Peyer's patch (tissue), 4 donors: ENCODE results near the gene ABCA13. TPM values are rescaled to one million over a fixed set of nuclear protein-coding genes. Genes with fewer than 3 reads are reported as not detected.

Experiments used
- DNase-seq, 3 donors: peaks; one replicate each; pipeline ENCODE4 v3.0.0-alpha.2; 2017 to 2019
- H3K27ac ChIP-seq, 4 donors: fragments of 200-600 bp; sonication (generic); one replicate each; pipeline ENCODE4 v1.5.1; 2016 to 2019
- H3K27me3 ChIP-seq, 2 donors: fragments of 200-600 bp; sonication (generic); one replicate each; pipeline ENCODE4 v1.5.1; 2019
- H3K36me3 ChIP-seq, 3 donors: fragments of 200-600 bp; sonication (generic); one replicate each; pipeline ENCODE4 v1.5.1; 2016 to 2019
- H3K4me1 ChIP-seq, 4 donors: fragments of 200-600 bp; sonication (generic); one replicate each; pipeline ENCODE4 v1.5.1; 2016 to 2019
- H3K4me3 ChIP-seq, 4 donors: fragments of 200-600 bp; sonication (generic); 1 replicate in 3 of 4; 2 replicates in 1 of 4; pipeline ENCODE4 v1.5.1; 2016 to 2019; ENCODE audit warnings: mild to moderate bottlenecking in 1 of 4
- H3K9me3 ChIP-seq, 4 donors: fragments of 200-600 bp; sonication (generic); one replicate each; pipeline ENCODE4 v1.5.1; 2016 to 2019; ENCODE audit warnings: mild to moderate bottlenecking in 1 of 4
- POLR2A ChIP-seq, 2 donors: fragments of 450-650 bp; IDR thresholded peaks; one replicate each; pipeline ENCODE4 v1.5.1; 2017; ENCODE audit warnings: antibody characterized with exemption in 2 of 2, mild to moderate bottlenecking in 2 of 2, moderate library complexity in 2 of 2
- total RNA-seq, 4 donors: library from RNA; depleted of rRNA; stranded (reverse); fragments of >200 nt; gene quantifications; one replicate each; pipeline ENCODE4 v1.1.0, GENCODE V29; 2016
- TF ChIP-seq, protein P1 (sequence below), 6 experiments: fragments of 450-650 bp in 4 of 6; fragments of 200-600 bp in 2 of 6; sonication (generic) in 1 of 6; IDR thresholded peaks; one replicate each; pipeline ENCODE4 v1.5.1; 2017 to 2019; ENCODE audit warnings: antibody characterized with exemption in 6 of 6, mild to moderate bottlenecking in 3 of 6, moderate library complexity in 1 of 6

Gene ABCA13
- total RNA-seq, 4 donors from 2014 or later = 0.53 to 2.7 (median 1.7) TPM

GRCh38 chr7:48261696-48262095 lies 90.4 kb downstream of the ABCA13 start:
- no peaks in the 10 kb centered on the region for H3K4me1 ChIP-seq
- no peaks in the 10 kb centered on the region for H3K36me3 ChIP-seq
- TF ChIP-seq, protein P1, sequence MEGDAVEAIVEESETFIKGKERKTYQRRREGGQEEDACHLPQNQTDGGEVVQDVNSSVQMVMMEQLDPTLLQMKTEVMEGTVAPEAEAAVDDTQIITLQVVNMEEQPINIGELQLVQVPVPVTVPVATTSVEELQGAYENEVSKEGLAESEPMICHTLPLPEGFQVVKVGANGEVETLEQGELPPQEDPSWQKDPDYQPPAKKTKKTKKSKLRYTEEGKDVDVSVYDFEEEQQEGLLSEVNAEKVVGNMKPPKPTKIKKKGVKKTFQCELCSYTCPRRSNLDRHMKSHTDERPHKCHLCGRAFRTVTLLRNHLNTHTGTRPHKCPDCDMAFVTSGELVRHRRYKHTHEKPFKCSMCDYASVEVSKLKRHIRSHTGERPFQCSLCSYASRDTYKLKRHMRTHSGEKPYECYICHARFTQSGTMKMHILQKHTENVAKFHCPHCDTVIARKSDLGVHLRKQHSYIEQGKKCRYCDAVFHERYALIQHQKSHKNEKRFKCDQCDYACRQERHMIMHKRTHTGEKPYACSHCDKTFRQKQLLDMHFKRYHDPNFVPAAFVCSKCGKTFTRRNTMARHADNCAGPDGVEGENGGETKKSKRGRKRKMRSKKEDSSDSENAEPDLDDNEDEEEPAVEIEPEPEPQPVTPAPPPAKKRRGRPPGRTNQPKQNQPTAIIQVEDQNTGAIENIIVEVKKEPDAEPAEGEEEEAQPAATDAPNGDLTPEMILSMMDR (IDR thresholded peaks at IDR 0.05) = no peak
- TF ChIP-seq POLR2A (IDR thresholded peaks at IDR 0.05) = no peak
- H3K27me3 ChIP-seq = no peaks in the 10 kb centered on the region
- no peak for DNase-seq
- H3K9me3 ChIP-seq = no peaks in the 10 kb centered on the region
- no peak overlapping the region for H3K4me3 ChIP-seq
- no peak overlapping the region for H3K27ac ChIP-seq

GRCh38 chr7:48262606-48263310 lies 91.5 kb downstream of the ABCA13 start:
- TF ChIP-seq, protein P1 (IDR thresholded peaks at IDR 0.05) = no peak
- no peak for TF ChIP-seq POLR2A (IDR thresholded peaks at IDR 0.05)
- no peak overlapping the region for H3K4me3 ChIP-seq
- H3K36me3 ChIP-seq = no peaks in the 10 kb centered on the region
- H3K9me3 ChIP-seq = no peaks in the 10 kb centered on the region
- no peaks in the 10 kb centered on the region for H3K27me3 ChIP-seq
- DNase-seq = no peak
- no peaks in the 10 kb centered on the region for H3K4me1 ChIP-seq
- H3K27ac ChIP-seq = no peak overlapping the region

GRCh38 chr7:48263311-48263650 lies 92.0 kb downstream of the ABCA13 start:
- TF ChIP-seq, protein P1 (IDR thresholded peaks at IDR 0.05) = no peak
- TF ChIP-seq POLR2A (IDR thresholded peaks at IDR 0.05) = no peak
- H3K4me1 ChIP-seq = no peaks in the 10 kb centered on the region
- no peak for DNase-seq
- H3K27ac ChIP-seq = no peak overlapping the region
- H3K36me3 ChIP-seq = no peaks in the 10 kb centered on the region
- H3K4me3 ChIP-seq = no peak overlapping the region
- H3K9me3 ChIP-seq = no peaks in the 10 kb centered on the region
- H3K27me3 ChIP-seq = no peaks in the 10 kb centered on the region

DNA sequence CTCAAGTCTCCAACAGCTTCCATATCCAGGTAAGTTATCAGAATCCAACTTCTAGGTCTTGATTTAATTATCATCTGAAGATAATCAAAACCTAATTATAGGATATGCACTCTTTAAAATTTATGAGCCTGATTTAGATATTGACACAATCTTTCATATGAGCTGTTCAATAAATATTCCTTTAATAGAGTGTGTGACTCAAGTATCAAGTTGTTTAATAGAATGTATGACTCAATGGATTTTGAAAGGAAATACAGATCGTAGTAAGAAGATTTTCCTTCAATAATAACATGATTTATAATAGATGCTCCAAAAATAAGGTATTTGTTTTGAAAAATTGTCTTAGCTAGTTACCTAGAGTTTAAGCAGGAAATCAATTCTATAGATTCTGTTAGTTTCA lies 97.8 kb downstream of the ABCA13 start:
- Histone ChIP-seq H3K27ac (no peak overlapping the region), H3K36me3 (no peaks in the 10 kb centered on the region), H3K4me3 (no peak overlapping the region), H3K9me3 (no peaks in the 10 kb centered on the region), H3K27me3 (no peaks in the 10 kb centered on the region), H3K4me1 (no peaks in the 10 kb centered on the region)
- TF ChIP-seq, protein P1 (IDR thresholded peaks at IDR 0.05) = no peak
- no peak for TF ChIP-seq POLR2A (IDR thresholded peaks at IDR 0.05)
- DNase-seq = no peak

- TF ChIP-seq POLR2A (IDR thresholded peaks at IDR 0.05) = no peak
- TF ChIP-seq, protein P1 (IDR thresholded peaks at IDR 0.05) = no peak
- no peaks in the 10 kb centered on the region for H3K27me3 ChIP-seq
- H3K4me1 ChIP-seq = no peaks in the 10 kb centered on the region
- H3K27ac ChIP-seq = no peak overlapping the region
- DNase-seq = no peak
- no peaks in the 10 kb centered on the region for H3K9me3 ChIP-seq
- no peak overlapping the region for H3K4me3 ChIP-seq
- no peaks in the 10 kb centered on the region for H3K36me3 ChIP-seq
These were observed 103.4 kb downstream of the ABCA13 start for GRCh38 chr7:48274662-48275061.

DNA sequence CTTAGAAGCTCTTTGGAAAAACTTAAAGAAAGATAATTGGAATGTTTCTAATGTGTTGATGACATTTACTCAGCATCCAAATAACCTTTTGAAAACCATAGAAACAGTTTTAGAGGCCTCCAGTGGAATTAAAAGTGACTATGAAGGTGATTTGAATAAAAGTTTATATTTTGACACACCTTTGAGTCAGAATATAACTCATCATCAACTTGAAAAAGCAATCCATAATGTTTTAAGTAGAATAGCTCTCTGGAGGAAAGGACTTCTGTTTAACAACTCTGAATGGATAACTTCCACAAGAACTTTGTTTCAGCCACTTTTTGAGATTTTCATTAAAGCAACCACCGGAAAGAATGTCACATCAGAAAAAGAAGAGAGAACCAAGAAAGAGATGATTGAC lies 108.2 kb downstream of the ABCA13 start:
- Histone ChIP-seq H3K27ac (no peak overlapping the region), H3K27me3 (no peaks in the 10 kb centered on the region), H3K36me3 (no peaks in the 10 kb centered on the region), H3K9me3 (no peaks in the 10 kb centered on the region), H3K4me3 (no peak overlapping the region), H3K4me1 (no peaks in the 10 kb centered on the region)
- TF ChIP-seq, protein P1 (IDR thresholded peaks at IDR 0.05) = no peak
- TF ChIP-seq POLR2A (IDR thresholded peaks at IDR 0.05) = no peak
- no peak for DNase-seq
